NT2/D1 (cell line): ENCODE data around the gene PDE6D.

Experiments used
- SUZ12 ChIP-seq: IDR thresholded peaks from 2 replicates; pipeline ENCODE4 v1.6.1; 2011; ENCODE audit not compliant: insufficient read length, insufficient read depth; ENCODE audit errors: extremely low read depth
- YY1 ChIP-seq: IDR thresholded peaks from 2 replicates; pipeline ENCODE4 v1.6.1; 2011; ENCODE audit not compliant: insufficient read length, insufficient read depth
- ZNF274 ChIP-seq: IDR thresholded peaks from 2 replicates; pipeline ENCODE4 v1.6.1; 2011; ENCODE audit warnings: mild to moderate bottlenecking, low read depth, low read length

GRCh38 chr2:231711677-231712450, 69.2 kb downstream of the PDE6D start:
- TF ChIP-seq YY1, result no peak
- TF ChIP-seq ZNF274, result no peak
- TF ChIP-seq SUZ12, result no peak
